Measurements from ENCODE around the gene MNX1. TPM values are rescaled to one million over a fixed set of nuclear protein-coding genes. Genes with fewer than 3 reads are reported as not detected.

Gene MNX1
- total RNA-seq, 1 experiment from 2014 or later = 0.28 TPM

DNA sequence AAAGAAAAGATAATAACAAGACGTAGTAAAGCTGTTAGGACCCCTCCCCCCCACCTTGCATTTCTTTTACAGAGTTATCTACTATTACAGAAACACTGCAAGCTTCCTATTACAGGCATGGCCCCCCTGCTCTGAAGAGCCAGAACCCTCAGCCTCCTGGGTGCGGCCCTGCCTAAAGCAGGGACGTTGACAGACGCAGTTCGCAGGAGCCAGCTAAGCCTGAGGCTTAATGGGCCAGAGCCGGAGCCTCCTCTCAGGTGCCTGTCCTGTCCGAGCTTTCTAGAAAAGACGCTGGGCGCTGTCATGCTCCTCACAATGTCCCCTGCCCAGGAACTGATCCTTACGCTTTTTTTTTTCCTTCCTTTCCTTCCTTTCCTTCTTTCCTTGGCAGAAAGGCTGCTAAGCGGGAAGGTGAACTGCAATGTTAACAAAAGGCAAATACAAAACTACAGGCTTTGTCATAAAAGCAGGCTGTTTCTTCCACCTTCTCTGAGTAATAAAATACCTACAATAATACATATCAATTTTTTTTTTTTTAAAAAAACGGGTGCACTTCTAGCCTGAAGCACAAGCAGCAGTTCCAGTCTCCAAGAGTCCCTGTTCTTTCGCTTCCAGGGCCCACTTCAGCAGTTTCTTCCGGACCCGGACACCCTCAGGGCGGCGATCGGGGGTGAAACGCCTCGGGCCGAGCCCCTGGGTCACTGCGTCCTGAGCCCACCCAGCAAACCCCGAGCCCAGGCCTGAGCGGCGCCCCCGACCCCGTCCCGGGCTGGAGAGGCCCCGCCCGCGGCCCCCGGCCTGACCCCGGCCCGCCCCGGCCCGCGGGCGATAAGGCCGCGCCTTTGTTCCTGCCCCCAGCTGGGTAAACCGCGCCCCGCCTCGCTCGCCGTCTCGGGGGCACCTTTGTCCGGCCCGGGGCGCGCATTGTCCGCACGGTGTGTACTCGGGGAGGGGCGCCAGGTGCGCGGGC, 11.2 kb downstream of the MNX1 start:
- no peaks in the 10 kb centered on the region for H4K20me1 ChIP-seq (ENCODE audit: insufficient read depth)
- CTCF ChIA-PET = no interaction called here
- H3K4me3 ChIP-seq = peak overlapping the region; percentile 57; the same call in 1 of the 2 replicates
- POLR2A ChIA-PET (ENCODE audit: unreplicated experiment) = no interaction called here
- peaks cover 9% of the 10 kb centered on the region for H3K4me1 ChIP-seq (replicated peaks; ENCODE audit: insufficient read depth)
- H3K79me2 ChIP-seq (ENCODE audit: low read depth) = no peaks in the 10 kb centered on the region
- peaks cover 13% of the 10 kb centered on the region; the same call in 1 of the 2 replicates for H3F3A ChIP-seq (ENCODE audit: insufficient read depth, low read depth)
- no peak overlapping the region for H2AFZ ChIP-seq
- no peak overlapping the region for H3K27ac ChIP-seq
- no peaks in the 10 kb centered on the region for H3K9me2 ChIP-seq (ENCODE audit: insufficient read depth)
- peak overlapping the region; percentile 76; the same call in 1 of the 2 replicates for H3K4me2 ChIP-seq
- no TSS peak for BruUV-seq (replicated peaks)
- no peaks in the 10 kb centered on the region for H3K9me3 ChIP-seq (ENCODE audit: insufficient read depth, low read depth)
- no peak for DNase-seq
- H3K27me3 ChIP-seq (ENCODE audit: insufficient read depth, low read depth) = no peaks in the 10 kb centered on the region
- intact Hi-C loops (cut with micrococcal nuclease; ENCODE audit: unreplicated experiment) = no loop called here
- no peaks in the 10 kb centered on the region for H3K36me3 ChIP-seq (ENCODE audit: low read depth)
- TF ChIP-seq, protein P1, sequence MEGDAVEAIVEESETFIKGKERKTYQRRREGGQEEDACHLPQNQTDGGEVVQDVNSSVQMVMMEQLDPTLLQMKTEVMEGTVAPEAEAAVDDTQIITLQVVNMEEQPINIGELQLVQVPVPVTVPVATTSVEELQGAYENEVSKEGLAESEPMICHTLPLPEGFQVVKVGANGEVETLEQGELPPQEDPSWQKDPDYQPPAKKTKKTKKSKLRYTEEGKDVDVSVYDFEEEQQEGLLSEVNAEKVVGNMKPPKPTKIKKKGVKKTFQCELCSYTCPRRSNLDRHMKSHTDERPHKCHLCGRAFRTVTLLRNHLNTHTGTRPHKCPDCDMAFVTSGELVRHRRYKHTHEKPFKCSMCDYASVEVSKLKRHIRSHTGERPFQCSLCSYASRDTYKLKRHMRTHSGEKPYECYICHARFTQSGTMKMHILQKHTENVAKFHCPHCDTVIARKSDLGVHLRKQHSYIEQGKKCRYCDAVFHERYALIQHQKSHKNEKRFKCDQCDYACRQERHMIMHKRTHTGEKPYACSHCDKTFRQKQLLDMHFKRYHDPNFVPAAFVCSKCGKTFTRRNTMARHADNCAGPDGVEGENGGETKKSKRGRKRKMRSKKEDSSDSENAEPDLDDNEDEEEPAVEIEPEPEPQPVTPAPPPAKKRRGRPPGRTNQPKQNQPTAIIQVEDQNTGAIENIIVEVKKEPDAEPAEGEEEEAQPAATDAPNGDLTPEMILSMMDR (conservative IDR thresholded peaks at IDR 0.05) = no peak
- no peak for TF ChIP-seq EZH2 (IDR thresholded peaks at IDR 0.05; ENCODE audit: low read depth)

GRCh38 chr7:156994417-156994816, 16.0 kb downstream of the MNX1 start:
- Histone ChIP-seq H3K9me3 (ENCODE audit: insufficient read depth, low read depth) (no peaks in the 10 kb centered on the region), H3K9me2 (ENCODE audit: insufficient read depth) (no peaks in the 10 kb centered on the region), H3K36me3 (ENCODE audit: low read depth) (no peaks in the 10 kb centered on the region), H3K4me1 (replicated peaks; ENCODE audit: insufficient read depth) (no peaks in the 10 kb centered on the region), H3K4me2 (no peak overlapping the region), H3K4me3 (no peak overlapping the region), H2AFZ (no peak overlapping the region), H4K20me1 (ENCODE audit: insufficient read depth) (no peaks in the 10 kb centered on the region), H3K79me2 (ENCODE audit: low read depth) (no peaks in the 10 kb centered on the region), H3K27ac (no peak overlapping the region), H3K27me3 (ENCODE audit: insufficient read depth, low read depth) (no peaks in the 10 kb centered on the region), H3F3A (ENCODE audit: insufficient read depth, low read depth) (peaks cover 8% of the 10 kb centered on the region; the same call in 1 of the 2 replicates)
- ChIA-PET POLR2A (ENCODE audit: unreplicated experiment) (no interaction called here), CTCF (no interaction called here)
- BruUV-seq (replicated peaks) = no TSS peak
- TF ChIP-seq, protein P1 (conservative IDR thresholded peaks at IDR 0.05) = no peak
- TF ChIP-seq EZH2 (IDR thresholded peaks at IDR 0.05; ENCODE audit: low read depth) = no peak
- intact Hi-C loops (cut with micrococcal nuclease; ENCODE audit: unreplicated experiment) = no loop called here
- DNase-seq = no peak

GRCh38 chr7:156993925-156994235, 16.6 kb downstream of the MNX1 start:
- no peaks in the 10 kb centered on the region for H3K9me2 ChIP-seq (ENCODE audit: insufficient read depth)
- H3K9me3 ChIP-seq (ENCODE audit: insufficient read depth, low read depth) = no peaks in the 10 kb centered on the region
- H3F3A ChIP-seq (ENCODE audit: insufficient read depth, low read depth) = 0 out of 2 replicates have a peak, but pooled peaks cover 2% of the 10 kb centered on the region
- no peaks in the 10 kb centered on the region for H3K27me3 ChIP-seq (ENCODE audit: insufficient read depth, low read depth)
- no peak overlapping the region for H3K4me3 ChIP-seq
- no peaks in the 10 kb centered on the region for H3K4me1 ChIP-seq (replicated peaks; ENCODE audit: insufficient read depth)
- TF ChIP-seq, protein P1 (conservative IDR thresholded peaks at IDR 0.05) = no peak
- TF ChIP-seq EZH2 (IDR thresholded peaks at IDR 0.05; ENCODE audit: low read depth) = no peak
- no peaks in the 10 kb centered on the region for H3K79me2 ChIP-seq (ENCODE audit: low read depth)
- no TSS peak for BruUV-seq (replicated peaks)
- H3K27ac ChIP-seq = no peak overlapping the region
- intact Hi-C loops (cut with micrococcal nuclease; ENCODE audit: unreplicated experiment) = no loop called here
- H3K36me3 ChIP-seq (ENCODE audit: low read depth) = no peaks in the 10 kb centered on the region
- no peak overlapping the region for H3K4me2 ChIP-seq
- H2AFZ ChIP-seq = no peak overlapping the region
- DNase-seq = no peak
- no peaks in the 10 kb centered on the region for H4K20me1 ChIP-seq (ENCODE audit: insufficient read depth)
- ChIA-PET POLR2A (ENCODE audit: unreplicated experiment) (no interaction called here), CTCF (no interaction called here)
